Peyer's patch (tissue), 4 donors: ENCODE data around the gene RAPGEF2. TPM values are rescaled to one million over a fixed set of nuclear protein-coding genes. Genes with fewer than 3 reads are reported as not detected.

ENCODE experiments used
- DNase-seq, 3 donors: peaks; one replicate each; pipeline ENCODE4 v3.0.0-alpha.2; 2017 to 2019
- H3K27ac ChIP-seq, 4 donors: fragments of 200-600 bp; sonication (generic); one replicate each; pipeline ENCODE4 v1.5.1; 2016 to 2019
- H3K27me3 ChIP-seq, 2 donors: fragments of 200-600 bp; sonication (generic); one replicate each; pipeline ENCODE4 v1.5.1; 2019
- H3K36me3 ChIP-seq, 3 donors: fragments of 200-600 bp; sonication (generic); one replicate each; pipeline ENCODE4 v1.5.1; 2016 to 2019
- H3K4me1 ChIP-seq, 4 donors: fragments of 200-600 bp; sonication (generic); one replicate each; pipeline ENCODE4 v1.5.1; 2016 to 2019
- H3K4me3 ChIP-seq, 4 donors: fragments of 200-600 bp; sonication (generic); 1 replicate in 3 of 4; 2 replicates in 1 of 4; pipeline ENCODE4 v1.5.1; 2016 to 2019; ENCODE audit warnings: mild to moderate bottlenecking in 1 of 4
- H3K9me3 ChIP-seq, 4 donors: fragments of 200-600 bp; sonication (generic); one replicate each; pipeline ENCODE4 v1.5.1; 2016 to 2019; ENCODE audit warnings: mild to moderate bottlenecking in 1 of 4
- POLR2A ChIP-seq, 2 donors: fragments of 450-650 bp; IDR thresholded peaks; one replicate each; pipeline ENCODE4 v1.5.1; 2017; ENCODE audit warnings: antibody characterized with exemption in 2 of 2, mild to moderate bottlenecking in 2 of 2, moderate library complexity in 2 of 2
- total RNA-seq, 4 donors: library from RNA; depleted of rRNA; stranded (reverse); fragments of >200 nt; gene quantifications; one replicate each; pipeline ENCODE4 v1.1.0, GENCODE V29; 2016
- TF ChIP-seq, protein P1 (sequence below), 6 experiments: fragments of 450-650 bp in 4 of 6; fragments of 200-600 bp in 2 of 6; sonication (generic) in 1 of 6; IDR thresholded peaks; one replicate each; pipeline ENCODE4 v1.5.1; 2017 to 2019; ENCODE audit warnings: antibody characterized with exemption in 6 of 6, mild to moderate bottlenecking in 3 of 6, moderate library complexity in 1 of 6

Gene RAPGEF2
- total RNA-seq, 4 donors from 2014 or later, result 30.1 to 81.7 (median 41.4) TPM

DNA sequence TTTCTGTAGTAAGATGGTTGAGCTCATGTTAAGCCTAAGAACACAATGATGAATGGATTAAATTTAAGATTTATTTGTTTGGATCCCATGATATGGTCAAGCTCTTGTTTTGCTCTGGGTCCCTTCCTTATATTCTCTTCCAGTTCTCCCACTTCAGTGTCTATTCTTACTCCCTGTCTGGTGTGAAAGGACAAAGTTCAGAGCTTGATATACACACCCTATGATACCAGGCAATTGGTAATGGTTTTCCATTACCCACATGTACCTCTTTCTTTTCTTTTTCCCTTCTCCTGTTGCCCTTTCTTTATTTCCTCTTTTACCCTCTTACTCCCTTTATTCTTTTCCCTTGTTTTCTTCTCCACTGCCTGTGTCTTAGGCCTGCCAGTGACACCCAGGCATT is 223.6 kb downstream of the RAPGEF2 start:
- Histone ChIP-seq H3K27me3 (no peaks in the 10 kb centered on the region), H3K9me3 (no peaks in the 10 kb centered on the region), H3K36me3 (peaks cover 0 to 20% (median 0%) of the 10 kb centered on the region in 3 donors), H3K27ac (no peak overlapping the region), H3K4me1 (no peaks in the 10 kb centered on the region), H3K4me3 (no peak overlapping the region)
- TF ChIP-seq POLR2A (IDR thresholded peaks at IDR 0.05), result no peak
- TF ChIP-seq, protein P1, sequence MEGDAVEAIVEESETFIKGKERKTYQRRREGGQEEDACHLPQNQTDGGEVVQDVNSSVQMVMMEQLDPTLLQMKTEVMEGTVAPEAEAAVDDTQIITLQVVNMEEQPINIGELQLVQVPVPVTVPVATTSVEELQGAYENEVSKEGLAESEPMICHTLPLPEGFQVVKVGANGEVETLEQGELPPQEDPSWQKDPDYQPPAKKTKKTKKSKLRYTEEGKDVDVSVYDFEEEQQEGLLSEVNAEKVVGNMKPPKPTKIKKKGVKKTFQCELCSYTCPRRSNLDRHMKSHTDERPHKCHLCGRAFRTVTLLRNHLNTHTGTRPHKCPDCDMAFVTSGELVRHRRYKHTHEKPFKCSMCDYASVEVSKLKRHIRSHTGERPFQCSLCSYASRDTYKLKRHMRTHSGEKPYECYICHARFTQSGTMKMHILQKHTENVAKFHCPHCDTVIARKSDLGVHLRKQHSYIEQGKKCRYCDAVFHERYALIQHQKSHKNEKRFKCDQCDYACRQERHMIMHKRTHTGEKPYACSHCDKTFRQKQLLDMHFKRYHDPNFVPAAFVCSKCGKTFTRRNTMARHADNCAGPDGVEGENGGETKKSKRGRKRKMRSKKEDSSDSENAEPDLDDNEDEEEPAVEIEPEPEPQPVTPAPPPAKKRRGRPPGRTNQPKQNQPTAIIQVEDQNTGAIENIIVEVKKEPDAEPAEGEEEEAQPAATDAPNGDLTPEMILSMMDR (IDR thresholded peaks at IDR 0.05), result no peak
- DNase-seq, result no peak

DNA sequence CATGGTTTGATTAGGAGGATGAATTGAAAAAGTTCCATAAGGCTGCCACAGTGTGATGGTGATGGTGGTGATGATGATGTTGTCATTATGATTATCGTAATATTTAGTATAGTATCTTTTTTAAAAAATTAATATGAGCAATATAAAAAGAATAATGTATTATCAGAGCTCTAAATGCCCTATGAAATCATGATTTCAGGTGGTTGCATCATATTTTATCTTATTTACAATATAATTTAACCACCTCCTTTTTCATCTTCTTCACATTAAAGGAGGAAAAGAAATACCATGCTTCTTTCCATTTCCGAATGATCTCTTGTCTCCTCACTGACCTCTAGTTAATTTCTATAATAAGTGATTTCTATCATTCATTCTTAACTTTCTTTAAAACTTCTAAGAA is 225.9 kb downstream of the RAPGEF2 start:
- Histone ChIP-seq H3K27me3 (no peaks in the 10 kb centered on the region), H3K4me3 (no peak overlapping the region), H3K27ac (no peak overlapping the region), H3K4me1 (no peaks in the 10 kb centered on the region), H3K36me3 (peaks cover 0 to 17% (median 0%) of the 10 kb centered on the region in 3 donors), H3K9me3 (no peaks in the 10 kb centered on the region)
- TF ChIP-seq POLR2A (IDR thresholded peaks at IDR 0.05), result no peak
- TF ChIP-seq, protein P1 (IDR thresholded peaks at IDR 0.05), result no peak
- no peak for DNase-seq

DNA sequence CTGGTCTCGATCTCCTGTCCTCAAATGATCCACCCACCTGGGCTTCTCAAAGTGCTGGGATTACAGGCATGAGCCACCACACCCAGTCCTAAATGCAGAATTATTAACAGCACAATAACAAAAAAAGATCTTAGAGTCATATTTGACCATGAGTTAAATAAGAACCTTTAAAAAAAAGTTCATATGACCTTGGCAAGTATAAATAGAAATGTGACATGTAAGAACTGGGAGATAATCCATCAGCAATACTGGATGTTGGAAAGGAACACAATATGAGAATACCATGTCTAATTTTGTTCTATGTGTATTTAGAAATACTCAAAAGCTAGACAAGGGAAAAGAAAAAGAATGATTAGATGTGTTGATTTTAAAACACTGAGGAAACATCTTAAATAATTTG is 231.6 kb downstream of the RAPGEF2 start:
- Histone ChIP-seq H3K4me1 (no peaks in the 10 kb centered on the region), H3K27ac (no peak overlapping the region), H3K27me3 (no peaks in the 10 kb centered on the region), H3K36me3 (peaks cover 0 to 24% (median 0%) of the 10 kb centered on the region in 3 donors), H3K4me3 (no peak overlapping the region), H3K9me3 (no peaks in the 10 kb centered on the region)
- no peak for DNase-seq
- no peak for TF ChIP-seq POLR2A (IDR thresholded peaks at IDR 0.05)
- TF ChIP-seq, protein P1 (IDR thresholded peaks at IDR 0.05), result no peak

DNA sequence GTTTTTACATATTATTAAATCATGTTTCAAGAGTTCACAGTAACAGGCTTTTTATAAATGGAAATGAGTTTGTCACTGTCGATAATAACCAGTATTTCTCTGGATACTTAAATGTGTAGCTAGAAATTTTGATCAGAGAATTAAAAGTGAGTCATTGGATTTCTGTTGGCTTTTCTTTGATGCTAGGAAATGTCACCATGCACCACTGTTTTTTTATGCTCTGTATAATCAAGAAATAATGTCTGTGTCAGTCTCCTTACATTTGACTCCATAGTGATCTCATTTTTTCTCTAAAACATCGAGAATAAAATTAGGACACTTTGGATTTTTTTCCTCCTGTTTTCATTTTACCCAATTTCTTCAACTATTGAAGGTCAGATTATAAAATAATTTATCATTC is 234.2 kb downstream of the RAPGEF2 start:
- Histone ChIP-seq H3K27me3 (no peaks in the 10 kb centered on the region), H3K4me3 (no peak overlapping the region), H3K4me1 (no peaks in the 10 kb centered on the region), H3K36me3 (peaks cover 0 to 32% (median 0%) of the 10 kb centered on the region in 3 donors), H3K27ac (no peak overlapping the region), H3K9me3 (no peaks in the 10 kb centered on the region)
- no peak for TF ChIP-seq POLR2A (IDR thresholded peaks at IDR 0.05)
- DNase-seq, result no peak

DNA sequence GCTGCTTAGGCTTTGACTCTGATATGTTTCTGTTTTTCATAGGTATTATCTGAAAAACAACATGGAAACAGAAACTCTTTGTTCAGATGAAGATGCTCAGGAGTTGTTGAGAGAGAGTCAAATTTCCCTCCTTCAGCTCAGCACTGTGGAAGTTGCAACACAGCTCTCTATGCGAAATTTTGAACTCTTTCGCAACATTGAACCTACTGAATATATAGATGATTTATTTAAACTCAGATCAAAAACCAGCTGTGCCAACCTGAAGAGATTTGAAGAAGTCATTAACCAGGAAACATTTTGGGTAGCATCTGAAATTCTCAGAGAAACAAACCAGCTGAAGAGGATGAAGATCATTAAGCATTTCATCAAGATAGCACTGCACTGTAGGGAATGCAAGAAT is 238.6 kb downstream of the RAPGEF2 start:
- DNase-seq, result no peak
- peaks cover 0 to 60% (median 3%) of the 10 kb centered on the region in 3 donors for H3K36me3 ChIP-seq
- no peaks in the 10 kb centered on the region for H3K4me1 ChIP-seq

DNA sequence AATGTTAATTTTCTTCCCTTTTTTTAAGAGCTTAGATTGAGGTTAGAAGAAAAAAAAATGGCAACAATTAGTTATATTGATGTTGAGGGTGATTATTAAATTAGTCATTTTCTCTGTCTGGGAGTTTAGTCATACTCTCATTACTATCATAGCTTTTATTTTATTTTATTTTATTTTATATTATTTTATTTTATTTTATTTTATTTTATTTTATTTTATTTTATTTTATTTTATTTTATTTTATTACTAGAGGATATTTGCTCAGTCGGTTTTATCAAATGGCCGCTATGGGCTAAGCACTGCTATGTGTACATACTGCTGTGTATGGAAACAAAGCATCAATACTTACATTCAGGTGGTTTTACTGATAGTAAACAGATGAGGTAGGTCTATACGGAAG is 239.5 kb downstream of the RAPGEF2 start:
- Histone ChIP-seq H3K27me3 (no peaks in the 10 kb centered on the region), H3K9me3 (no peaks in the 10 kb centered on the region), H3K36me3 (peaks cover 0 to 67% (median 3%) of the 10 kb centered on the region in 3 donors), H3K4me3 (no peak overlapping the region), H3K27ac (no peak overlapping the region), H3K4me1 (no peaks in the 10 kb centered on the region)
- no peak for TF ChIP-seq POLR2A (IDR thresholded peaks at IDR 0.05)
- TF ChIP-seq, protein P1 (IDR thresholded peaks at IDR 0.05), result no peak
- DNase-seq, result no peak

More for the DNA sequence above, 238.6 kb downstream of the RAPGEF2 start:
- TF ChIP-seq, protein P1 (IDR thresholded peaks at IDR 0.05), result no peak
- no peak for TF ChIP-seq POLR2A (IDR thresholded peaks at IDR 0.05)
- H3K9me3 ChIP-seq, result no peaks in the 10 kb centered on the region
- H3K27ac ChIP-seq, result no peak overlapping the region
- H3K27me3 ChIP-seq, result no peaks in the 10 kb centered on the region
- no peak overlapping the region for H3K4me3 ChIP-seq
